SJSA1 (cell line): ENCODE measurements around the gene TBC1D17. TPM values are rescaled to one million over a fixed set of nuclear protein-coding genes. Genes with fewer than 3 reads are reported as not detected.

ENCODE experiments used
- DNase-seq, 2 experiments: peaks; one replicate each; pipeline ENCODE4 v3.0.0-alpha.2; 2015 to 2020; ENCODE audit warnings: low spot score in 2 of 2, low read depth in 1 of 2
- H3K27ac ChIP-seq: fragments of 250-450 bp; sonication (Bioruptor Pico); 2 replicates; pipeline ENCODE4 v1.5.1; 2020; ENCODE audit warnings: mild to moderate bottlenecking, moderate library complexity
- H3K27me3 ChIP-seq: fragments of 250-450 bp; sonication (Bioruptor Pico); replicated peaks from 2 replicates; pipeline ENCODE4 v1.5.1; 2020; ENCODE audit warnings: mild to moderate bottlenecking, moderate library complexity
- H3K36me3 ChIP-seq: fragments of 250-450 bp; sonication (Bioruptor Pico); 2 replicates; pipeline ENCODE4 v1.5.1; 2020; ENCODE audit warnings: mild to moderate bottlenecking
- H3K4me1 ChIP-seq: fragments of 250-450 bp; sonication (Bioruptor Pico); replicated peaks from 2 replicates; pipeline ENCODE4 v1.6.1; 2021; ENCODE audit warnings: mild to moderate bottlenecking
- H3K4me3 ChIP-seq: fragments of 250-450 bp; sonication (Bioruptor Pico); 2 replicates; pipeline ENCODE4 v1.5.1; 2020; ENCODE audit warnings: mild to moderate bottlenecking
- H3K9me3 ChIP-seq: fragments of 250-450 bp; sonication (Bioruptor Pico); replicated peaks from 2 replicates; pipeline ENCODE4 v1.5.1; 2020; ENCODE audit warnings: mild to moderate bottlenecking
- total RNA-seq: library from RNA; depleted of rRNA; stranded (reverse); fragments of >200 nt; shearing (Covaris generic); gene quantifications from 2 replicates; pipeline ENCODE4 v1.2.3, GENCODE V29; 2014

TBC1D17 gene
- total RNA-seq, 1 experiment from 2014 or later, result 3.9 TPM

- peaks cover 51% of the 10 kb centered on the region for H3K36me3 ChIP-seq
Measured at GRCh38 chr19:49881672-49882394, 4.3 kb downstream of the TBC1D17 start.

GRCh38 chr19:49882643-49883042 lies 5.1 kb downstream of the TBC1D17 start:
- Histone ChIP-seq H3K27me3 (no peaks in the 10 kb centered on the region), H3K36me3 (peaks cover 51% of the 10 kb centered on the region), H3K9me3 (peaks cover 7% of the 10 kb centered on the region; the same call in 1 of the 2 replicates), H3K4me1 (peaks cover 8% of the 10 kb centered on the region), H3K4me3 (no peak overlapping the region), H3K27ac (no peak overlapping the region)
- no peak for DNase-seq

More at GRCh38 chr19:49881672-49882394, 4.3 kb downstream of the TBC1D17 start:
- Histone ChIP-seq H3K27ac (no peak overlapping the region), H3K27me3 (no peaks in the 10 kb centered on the region), H3K4me1 (peaks cover 8% of the 10 kb centered on the region), H3K9me3 (peaks cover 7% of the 10 kb centered on the region; the same call in 1 of the 2 replicates), H3K4me3 (no peak overlapping the region)
- no peak for DNase-seq

DNA sequence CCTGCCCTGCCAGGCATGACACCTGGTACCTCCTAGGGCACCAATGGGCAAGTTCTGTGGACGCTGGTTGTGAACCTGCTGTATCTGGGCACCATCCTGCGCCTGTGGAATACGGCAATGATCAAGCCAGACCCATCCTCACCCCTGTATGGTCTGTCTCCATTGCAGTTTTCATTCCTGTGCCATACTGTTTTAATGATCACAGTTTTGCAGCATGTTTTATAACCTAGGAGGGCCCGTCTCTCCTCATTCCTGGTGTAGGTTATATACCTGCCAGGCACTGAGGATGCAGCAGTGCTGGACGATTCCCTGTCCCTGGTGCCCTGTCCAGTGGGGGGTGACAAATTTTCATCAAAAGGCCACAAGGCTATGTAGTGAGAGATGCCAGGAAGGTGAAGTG lies 5.6 kb downstream of the TBC1D17 start:
- Histone ChIP-seq H3K27me3 (no peaks in the 10 kb centered on the region), H3K9me3 (peaks cover 7% of the 10 kb centered on the region; the same call in 1 of the 2 replicates), H3K36me3 (peaks cover 51% of the 10 kb centered on the region), H3K27ac (no peak overlapping the region), H3K4me1 (peaks cover 8% of the 10 kb centered on the region), H3K4me3 (no peak overlapping the region)
- DNase-seq, result no peak

DNA sequence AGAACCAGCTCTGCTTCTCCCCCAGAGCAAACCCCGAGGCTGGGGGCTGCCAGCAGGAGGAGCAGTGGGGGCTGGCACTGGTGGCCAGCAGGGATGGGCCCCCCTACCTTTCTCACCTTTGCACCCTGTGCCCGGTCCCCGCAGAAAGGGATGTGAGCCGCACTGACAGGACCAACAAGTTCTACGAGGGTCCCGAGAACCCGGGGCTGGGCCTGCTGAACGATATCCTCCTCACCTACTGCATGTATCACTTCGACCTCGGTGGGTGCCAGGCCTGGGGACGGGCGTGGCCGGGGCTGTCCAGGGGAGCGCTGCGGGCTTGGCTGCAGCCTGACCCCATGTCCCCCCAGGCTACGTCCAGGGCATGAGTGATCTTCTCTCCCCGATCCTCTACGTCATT lies 6.6 kb downstream of the TBC1D17 start:
- Histone ChIP-seq H3K4me1 (no peaks in the 10 kb centered on the region), H3K9me3 (peaks cover 7% of the 10 kb centered on the region; the same call in 1 of the 2 replicates), H3K36me3 (peaks cover 49% of the 10 kb centered on the region), H3K27ac (no peak overlapping the region), H3K27me3 (no peaks in the 10 kb centered on the region), H3K4me3 (no peak overlapping the region)
- no peak for DNase-seq

DNA sequence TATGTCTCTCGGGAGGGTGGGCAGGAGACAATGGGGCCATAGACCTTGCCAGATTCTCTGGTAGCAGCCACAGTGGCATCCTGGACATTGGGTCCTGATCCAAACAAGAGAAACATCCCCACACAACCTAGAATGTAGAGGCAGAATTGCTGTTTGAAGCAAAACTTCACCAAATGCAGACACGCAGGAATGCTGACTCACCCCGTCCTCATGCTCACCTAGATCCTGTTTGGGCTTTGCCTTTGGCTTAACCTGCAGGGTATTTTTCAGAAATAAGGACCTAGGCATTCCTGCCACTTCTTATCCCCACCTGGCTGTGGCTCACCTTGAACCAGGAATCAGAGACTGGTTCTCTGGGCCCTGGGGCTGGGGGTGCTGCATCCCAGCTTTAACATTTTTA lies 7.3 kb downstream of the TBC1D17 start:
- Histone ChIP-seq H3K36me3 (peaks cover 47% of the 10 kb centered on the region), H3K4me1 (no peaks in the 10 kb centered on the region), H3K27me3 (no peaks in the 10 kb centered on the region), H3K27ac (no peak overlapping the region), H3K4me3 (no peak overlapping the region), H3K9me3 (peaks cover 7% of the 10 kb centered on the region; the same call in 1 of the 2 replicates)
- no peak for DNase-seq

- H3K27me3 ChIP-seq, result no peaks in the 10 kb centered on the region
- no peak overlapping the region for H3K4me3 ChIP-seq
- DNase-seq, result no peak
- H3K36me3 ChIP-seq, result peaks cover 28% of the 10 kb centered on the region
- H3K9me3 ChIP-seq, result peaks cover 7% of the 10 kb centered on the region; the same call in 1 of the 2 replicates
- H3K4me1 ChIP-seq, result no peaks in the 10 kb centered on the region
- no peak overlapping the region for H3K27ac ChIP-seq
Measured at GRCh38 chr19:49887037-49887664, 9.6 kb downstream of the TBC1D17 start.

DNA sequence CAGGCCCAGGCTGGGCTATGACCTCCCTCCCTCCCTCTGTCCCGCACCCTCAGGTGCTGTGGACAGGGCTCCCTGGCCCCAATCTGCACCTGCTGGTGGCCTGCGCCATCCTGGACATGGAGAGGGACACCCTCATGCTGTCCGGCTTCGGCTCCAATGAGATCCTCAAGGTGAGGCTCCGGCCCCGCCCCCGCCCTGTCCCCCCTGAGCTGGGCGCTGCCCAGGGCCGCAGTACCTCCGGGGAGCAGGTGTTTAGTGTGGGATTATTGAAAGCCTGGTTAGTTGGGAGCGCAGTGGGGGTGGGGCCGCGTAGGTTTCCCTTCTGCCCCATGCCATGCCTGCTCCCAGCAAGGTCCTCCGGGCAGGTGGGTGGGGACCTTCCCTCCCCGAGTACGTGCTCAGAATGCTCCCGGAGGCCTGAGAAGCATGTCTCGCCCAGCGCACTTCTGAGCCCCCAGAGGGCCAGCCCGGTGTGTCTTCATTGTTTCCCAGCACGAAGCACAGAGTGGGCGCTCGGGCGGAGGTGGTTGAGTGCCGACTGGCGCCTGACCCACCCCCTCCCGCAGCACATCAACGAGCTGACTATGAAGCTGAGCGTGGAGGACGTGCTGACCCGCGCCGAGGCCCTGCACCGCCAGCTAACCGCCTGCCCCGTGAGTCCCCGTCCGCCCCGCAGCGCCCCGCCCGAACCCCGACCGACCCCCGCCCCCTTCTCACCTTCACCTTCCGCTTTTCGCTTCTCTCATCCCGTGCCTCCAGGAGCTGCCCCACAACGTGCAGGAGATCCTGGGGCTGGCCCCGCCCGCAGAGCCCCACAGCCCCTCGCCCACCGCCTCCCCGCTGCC lies 10.4 kb downstream of the TBC1D17 start:
- no peak for DNase-seq
- Histone ChIP-seq H3K4me1 (no peaks in the 10 kb centered on the region), H3K9me3 (peaks cover 4% of the 10 kb centered on the region; the same call in 1 of the 2 replicates), H3K4me3 (no peak overlapping the region), H3K27me3 (no peaks in the 10 kb centered on the region), H3K36me3 (peaks cover 21% of the 10 kb centered on the region), H3K27ac (no peak overlapping the region)

DNA sequence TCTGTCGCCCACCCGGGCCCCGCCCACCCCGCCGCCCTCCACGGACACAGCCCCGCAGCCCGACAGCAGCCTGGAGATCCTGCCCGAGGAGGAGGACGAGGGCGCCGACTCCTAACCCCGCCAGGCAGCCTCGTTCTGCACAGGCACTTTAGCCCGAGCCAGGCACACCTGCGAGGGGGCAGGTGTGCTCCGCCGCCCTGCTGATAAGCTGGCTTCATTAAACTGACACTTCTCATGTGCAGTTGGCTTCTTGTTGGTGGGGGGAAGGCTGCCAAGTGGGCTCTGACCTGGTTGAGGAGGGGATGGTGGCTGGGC lies 11.0 kb downstream of the TBC1D17 start:
- no peaks in the 10 kb centered on the region; the same call in 1 of the 2 replicates for H3K9me3 ChIP-seq

GRCh38 chr19:49889038-49889686 lies 11.7 kb downstream of the TBC1D17 start:
- Histone ChIP-seq H3K27ac (no peak overlapping the region), H3K4me1 (no peaks in the 10 kb centered on the region), H3K27me3 (no peaks in the 10 kb centered on the region), H3K4me3 (no peak overlapping the region), H3K36me3 (peaks cover 8% of the 10 kb centered on the region), H3K9me3 (no peaks in the 10 kb centered on the region)
- no peak for DNase-seq

More for the DNA sequence above, 11.0 kb downstream of the TBC1D17 start:
- peaks cover 15% of the 10 kb centered on the region for H3K36me3 ChIP-seq
- H3K4me3 ChIP-seq, result no peak overlapping the region
- no peak overlapping the region for H3K27ac ChIP-seq
- DNase-seq, result no peak
- no peaks in the 10 kb centered on the region for H3K4me1 ChIP-seq
- no peaks in the 10 kb centered on the region for H3K27me3 ChIP-seq

GRCh38 chr19:49889687-49890348 lies 12.3 kb downstream of the TBC1D17 start:
- no peak overlapping the region for H3K4me3 ChIP-seq
- H3K4me1 ChIP-seq, result no peaks in the 10 kb centered on the region
- no peaks in the 10 kb centered on the region for H3K9me3 ChIP-seq
- no peak for DNase-seq
- no peaks in the 10 kb centered on the region for H3K27me3 ChIP-seq
- no peak overlapping the region for H3K27ac ChIP-seq
- H3K36me3 ChIP-seq, result peaks cover 2% of the 10 kb centered on the region

- no peaks in the 10 kb centered on the region for H3K4me1 ChIP-seq
- H3K9me3 ChIP-seq, result no peaks in the 10 kb centered on the region
- H3K36me3 ChIP-seq, result no peaks in the 10 kb centered on the region
- H3K4me3 ChIP-seq, result no peak overlapping the region
- DNase-seq, result no peak
- H3K27ac ChIP-seq, result no peak overlapping the region
- no peaks in the 10 kb centered on the region for H3K27me3 ChIP-seq
Measured at GRCh38 chr19:49890349-49891311, 13.1 kb downstream of the TBC1D17 start.

DNA sequence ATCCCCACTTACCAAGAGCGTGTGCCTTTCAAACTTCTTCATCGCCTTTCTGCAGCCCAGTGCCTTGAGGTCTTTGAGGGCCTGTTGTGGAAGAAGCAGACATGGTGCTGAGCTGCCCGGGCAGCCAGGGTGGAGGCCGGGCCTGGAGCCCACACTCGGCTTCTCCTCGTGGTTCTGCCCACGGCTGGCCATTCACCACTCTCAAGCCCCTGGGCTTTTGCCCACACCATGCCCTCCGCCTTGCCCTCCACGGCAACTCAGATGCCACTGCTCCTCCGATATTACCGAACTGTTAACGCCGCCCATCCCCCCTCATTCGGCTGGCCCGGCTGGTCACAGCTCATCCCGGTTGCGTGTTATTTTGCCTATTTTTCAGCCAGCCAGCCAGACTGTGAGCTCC lies 13.9 kb downstream of the TBC1D17 start:
- H3K4me3 ChIP-seq, result no peak overlapping the region
- no peaks in the 10 kb centered on the region for H3K36me3 ChIP-seq
- H3K27ac ChIP-seq, result no peak overlapping the region
- no peaks in the 10 kb centered on the region for H3K4me1 ChIP-seq
- no peak for DNase-seq
- no peaks in the 10 kb centered on the region for H3K9me3 ChIP-seq
- H3K27me3 ChIP-seq, result no peaks in the 10 kb centered on the region
